Sigmoid colon (tissue), 3 donors: Measurements from ENCODE around the gene CUX1.

Experiments
- POLR2A ChIP-seq, 2 donors: fragments of 450-650 bp; IDR thresholded peaks; one replicate each; pipeline ENCODE4 v1.6.1; 2016; ENCODE audit warnings: antibody characterized with exemption in 2 of 2, mild to moderate bottlenecking in 2 of 2, moderate library complexity in 2 of 2
- TF ChIP-seq, protein P1 (sequence below), 4 experiments: fragments of 450-650 bp in 3 of 4; fragments of 200-600 bp in 1 of 4; IDR thresholded peaks; one replicate each; pipeline ENCODE4 v1.5.1; 2016 to 2019; ENCODE audit warnings: antibody characterized with exemption in 4 of 4, mild to moderate bottlenecking in 3 of 4, moderate library complexity in 2 of 4

DNA sequence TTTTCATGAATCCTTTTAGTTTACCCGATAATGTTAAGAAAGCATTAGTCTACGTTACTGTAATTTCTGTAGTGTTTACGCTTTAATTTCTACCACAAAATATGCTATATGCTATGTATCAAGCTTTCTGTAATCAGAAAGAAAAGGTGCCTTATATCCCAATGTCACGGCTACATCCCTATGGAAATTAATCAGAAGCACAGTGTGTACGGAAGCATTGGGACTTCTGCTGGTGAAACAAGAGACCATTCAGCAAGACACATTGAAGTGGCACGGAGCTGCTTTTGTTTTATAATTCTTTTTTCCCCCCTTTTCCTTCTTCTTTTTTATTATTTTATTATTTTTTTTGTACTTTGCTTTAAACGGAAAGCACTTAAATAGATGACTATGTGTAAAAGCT is 438.1 kb downstream of the CUX1 start:
- TF ChIP-seq, protein P1, sequence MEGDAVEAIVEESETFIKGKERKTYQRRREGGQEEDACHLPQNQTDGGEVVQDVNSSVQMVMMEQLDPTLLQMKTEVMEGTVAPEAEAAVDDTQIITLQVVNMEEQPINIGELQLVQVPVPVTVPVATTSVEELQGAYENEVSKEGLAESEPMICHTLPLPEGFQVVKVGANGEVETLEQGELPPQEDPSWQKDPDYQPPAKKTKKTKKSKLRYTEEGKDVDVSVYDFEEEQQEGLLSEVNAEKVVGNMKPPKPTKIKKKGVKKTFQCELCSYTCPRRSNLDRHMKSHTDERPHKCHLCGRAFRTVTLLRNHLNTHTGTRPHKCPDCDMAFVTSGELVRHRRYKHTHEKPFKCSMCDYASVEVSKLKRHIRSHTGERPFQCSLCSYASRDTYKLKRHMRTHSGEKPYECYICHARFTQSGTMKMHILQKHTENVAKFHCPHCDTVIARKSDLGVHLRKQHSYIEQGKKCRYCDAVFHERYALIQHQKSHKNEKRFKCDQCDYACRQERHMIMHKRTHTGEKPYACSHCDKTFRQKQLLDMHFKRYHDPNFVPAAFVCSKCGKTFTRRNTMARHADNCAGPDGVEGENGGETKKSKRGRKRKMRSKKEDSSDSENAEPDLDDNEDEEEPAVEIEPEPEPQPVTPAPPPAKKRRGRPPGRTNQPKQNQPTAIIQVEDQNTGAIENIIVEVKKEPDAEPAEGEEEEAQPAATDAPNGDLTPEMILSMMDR (IDR thresholded peaks at IDR 0.05): no peak
- TF ChIP-seq POLR2A (IDR thresholded peaks at IDR 0.05): no peak
